NCI-H2227 treated with DMSO at 0.1 percent for 48 hours (cell line): ENCODE data around the gene ALG1L2.
"Not testable (repeated sequence)": the region's sequence is repeated elsewhere in the genome, so short reads cannot be mapped to it uniquely, and the experiment has no call there.

Experiments used
- DNase-seq: peaks from one replicate; lab custom pipeline; 2025; lab: John Stamatoyannopoulos, UW

Gene ALG1L2

GRCh38 chr3:130093741-130094391 lies 12.2 kb downstream of the ALG1L2 start:
- DNase-seq: no peak

GRCh38 chr3:130094491-130094941 lies 12.9 kb downstream of the ALG1L2 start:
- DNase-seq: not testable (repeated sequence)

- not testable (repeated sequence) for DNase-seq
These were observed 14.2 kb downstream of the ALG1L2 start for GRCh38 chr3:130095858-130096257.

- not testable (repeated sequence) for DNase-seq
These were observed 15.5 kb downstream of the ALG1L2 start for GRCh38 chr3:130097096-130097495.

GRCh38 chr3:130097690-130098638 lies 16.3 kb downstream of the ALG1L2 start:
- not testable (repeated sequence) for DNase-seq

- DNase-seq: not testable (repeated sequence)
These were observed 17.2 kb downstream of the ALG1L2 start for GRCh38 chr3:130098639-130099385.

GRCh38 chr3:130102545-130102944 lies 20.9 kb downstream of the ALG1L2 start:
- not testable (repeated sequence) for DNase-seq

GRCh38 chr3:130104191-130104590 lies 22.6 kb downstream of the ALG1L2 start:
- not testable (repeated sequence) for DNase-seq

- DNase-seq: not testable (repeated sequence)
These were observed 25.8 kb downstream of the ALG1L2 start for GRCh38 chr3:130107333-130107995.

- DNase-seq: not testable (repeated sequence)
These were observed 27.4 kb downstream of the ALG1L2 start for GRCh38 chr3:130108836-130109585.

GRCh38 chr3:130110386-130111169 lies 28.9 kb downstream of the ALG1L2 start:
- not testable (repeated sequence) for DNase-seq

- peak; percentile 89 for DNase-seq
These were observed 29.7 kb downstream of the ALG1L2 start for GRCh38 chr3:130111185-130111864.

- DNase-seq: peak; percentile 82
These were observed 30.5 kb downstream of the ALG1L2 start for GRCh38 chr3:130111865-130112747.

- DNase-seq: not testable (repeated sequence)
These were observed 31.1 kb downstream of the ALG1L2 start for GRCh38 chr3:130112748-130113073.

- DNase-seq: not testable (repeated sequence)
These were observed 33.8 kb downstream of the ALG1L2 start for GRCh38 chr3:130115400-130115799.

GRCh38 chr3:130117933-130118332 lies 36.3 kb downstream of the ALG1L2 start:
- DNase-seq: no peak

GRCh38 chr3:130119824-130120223 lies 38.2 kb downstream of the ALG1L2 start:
- DNase-seq: not testable (repeated sequence)

- DNase-seq: not testable (repeated sequence)
These were observed 38.7 kb downstream of the ALG1L2 start for GRCh38 chr3:130120291-130120690.
